H9 (cell line): ENCODE data around the gene B3GALNT2. TPM values are rescaled to one million over a fixed set of nuclear protein-coding genes. Genes with fewer than 3 reads are reported as not detected.

ENCODE experiments used
- DNase-seq: peaks from one replicate; pipeline ENCODE4 v3.0.0-alpha.2; 2017
- H2AFZ ChIP-seq: one replicate; pipeline ENCODE4 v1.6.1; 2013; ENCODE audit warnings: mild to moderate bottlenecking, low read length, control low read depth, moderate library complexity
- H2AK5ac ChIP-seq: 2 replicates; pipeline ENCODE4 v1.6.1; 2013; ENCODE audit warnings: low read length, control low read depth, mixed read lengths; ENCODE audit not compliant: insufficient read length
- H2BK120ac ChIP-seq: one replicate; pipeline ENCODE4 v1.6.1; 2013; ENCODE audit warnings: low read depth, mild to moderate bottlenecking, low read length, control low read depth, inconsistent platforms; ENCODE audit not compliant: poor library complexity, severe bottlenecking
- H2BK12ac ChIP-seq: 2 replicates; pipeline ENCODE4 v1.6.1; 2013; ENCODE audit warnings: low read length, control low read depth, mixed read lengths, low read depth; ENCODE audit not compliant: insufficient read length
- H2BK15ac ChIP-seq: 2 replicates; pipeline ENCODE4 v1.6.1; 2013; ENCODE audit warnings: low read depth, low read length, control low read depth
- H2BK20ac ChIP-seq: one replicate; pipeline ENCODE4 v1.6.1; 2013; ENCODE audit warnings: low read depth, mild to moderate bottlenecking, low read length, control low read depth, inconsistent platforms; ENCODE audit not compliant: poor library complexity, severe bottlenecking
- H2BK5ac ChIP-seq: 2 replicates; pipeline ENCODE4 v1.6.1; 2013; ENCODE audit warnings: low read length, control low read depth, mixed read lengths; ENCODE audit not compliant: insufficient read length
- H3K14ac ChIP-seq: 2 replicates; pipeline ENCODE4 v1.6.1; 2013; ENCODE audit warnings: low read length, control low read depth; ENCODE audit not compliant: insufficient read depth
- H3K18ac ChIP-seq: 2 replicates; pipeline ENCODE4 v1.6.1; 2013; ENCODE audit warnings: low read depth, mild to moderate bottlenecking, mixed read lengths, low read length, control low read depth; ENCODE audit not compliant: insufficient read length
- H3K23ac ChIP-seq: 2 replicates; pipeline ENCODE4 v1.6.1; 2013; ENCODE audit warnings: low read length, control low read depth, mixed read lengths, low read depth; ENCODE audit not compliant: insufficient read length
- H3K23me2 ChIP-seq: 2 replicates; pipeline ENCODE4 v1.6.1; 2013; ENCODE audit warnings: low read depth, mild to moderate bottlenecking, mixed read lengths, low read length, control low read depth; ENCODE audit not compliant: insufficient read length, poor library complexity, severe bottlenecking
- H3K27ac ChIP-seq: 2 replicates; pipeline ENCODE4 v1.5.1; 2013; ENCODE audit warnings: low read length, control low read depth, mixed read lengths, low read depth; ENCODE audit not compliant: insufficient read length
- H3K27me3 ChIP-seq: 2 replicates; pipeline ENCODE4 v1.6.1; 2013; ENCODE audit warnings: low read length, control low read depth, inconsistent platforms; ENCODE audit not compliant: insufficient read depth
- H3K4ac ChIP-seq: 2 replicates; pipeline ENCODE4 v1.6.1; 2013; ENCODE audit warnings: low read depth, mild to moderate bottlenecking, control low read depth, inconsistent platforms, low read length, moderate library complexity
- H3K4me1 ChIP-seq: 2 replicates; pipeline ENCODE4 v1.6.1; 2013; ENCODE audit warnings: low read length, control low read depth, inconsistent platforms; ENCODE audit not compliant: insufficient read depth
- H3K4me2 ChIP-seq: 2 replicates; pipeline ENCODE4 v1.6.1; 2013; ENCODE audit warnings: low read length, control low read depth, mixed read lengths; ENCODE audit not compliant: insufficient read length, insufficient read depth
- H3K56ac ChIP-seq: 2 replicates; pipeline ENCODE4 v1.6.1; 2013; ENCODE audit warnings: low read depth, mild to moderate bottlenecking, mixed read lengths, low read length, control low read depth; ENCODE audit not compliant: insufficient read length
- H3K79me1 ChIP-seq: 2 replicates; pipeline ENCODE4 v1.6.1; 2013; ENCODE audit warnings: low read depth, mild to moderate bottlenecking, moderate library complexity, low read length, control low read depth, inconsistent platforms; ENCODE audit not compliant: insufficient read depth, poor library complexity, severe bottlenecking
- H3K79me2 ChIP-seq: 2 replicates; pipeline ENCODE4 v1.6.1; 2013; ENCODE audit warnings: low read length, control low read depth, inconsistent platforms; ENCODE audit not compliant: insufficient read depth
- H3K9ac ChIP-seq: 2 replicates; pipeline ENCODE4 v1.6.1; 2013; ENCODE audit warnings: low read length, control low read depth, mixed read lengths; ENCODE audit not compliant: insufficient read length; ENCODE audit errors: extremely low read depth
- H3K9me3 ChIP-seq: one replicate; pipeline ENCODE4 v1.6.1; 2013; ENCODE audit warnings: low read depth, low read length, inconsistent platforms; ENCODE audit not compliant: control insufficient read depth
- H3T11ph ChIP-seq: one replicate; pipeline ENCODE4 v1.6.1; 2013; ENCODE audit warnings: mild to moderate bottlenecking, low read length, control low read depth, inconsistent platforms
- H4K20me1 ChIP-seq: one replicate; pipeline ENCODE4 v1.6.1; 2013; ENCODE audit not compliant: control insufficient read depth, insufficient read length, insufficient read depth
- H4K5ac ChIP-seq: 2 replicates; pipeline ENCODE4 v1.6.1; 2013; ENCODE audit warnings: low read depth, mild to moderate bottlenecking, mixed read lengths, low read length, control low read depth; ENCODE audit not compliant: insufficient read length
- H4K8ac ChIP-seq: replicated peaks from 2 replicates; pipeline ENCODE4 v1.6.1; 2013; ENCODE audit warnings: low read length, control low read depth, mixed read lengths, low read depth; ENCODE audit not compliant: insufficient read length
- H4K91ac ChIP-seq: 2 replicates; pipeline ENCODE4 v1.6.1; 2013; ENCODE audit warnings: low read depth, mild to moderate bottlenecking, moderate library complexity, mixed read lengths, low read length, control low read depth; ENCODE audit not compliant: insufficient read length
- H3K27ac Mint-ChIP-seq, 3 experiments: 2 replicates in 2 of 3; 3 replicates in 1 of 3; pipeline ENCODE4 v1.8.0; 2020 to 2021; ENCODE audit warnings: mixed read lengths in 3 of 3, mild to moderate bottlenecking in 1 of 3, moderate library complexity in 1 of 3
- H3K27me3 Mint-ChIP-seq: 2 replicates; pipeline ENCODE4 v1.8.0; 2021; ENCODE audit warnings: low read depth, mild to moderate bottlenecking, moderate library complexity, mixed read lengths
- H3K36me3 Mint-ChIP-seq, 3 experiments: 2 replicates in 2 of 3; 3 replicates in 1 of 3; pipeline ENCODE4 v1.8.0; 2020 to 2021; ENCODE audit warnings: low read depth in 3 of 3, mixed read lengths in 3 of 3; ENCODE audit not compliant: insufficient read depth in 1 of 3
- H3K4me1 Mint-ChIP-seq, 2 experiments: 2 replicates each; pipeline ENCODE4 v1.8.0; 2020; ENCODE audit warnings: mixed read lengths in 2 of 2
- H3K4me3 Mint-ChIP-seq, 2 experiments: 2 replicates in 1 of 2; 3 replicates in 1 of 2; pipeline ENCODE4 v1.8.0; 2020 to 2021; ENCODE audit warnings: mild to moderate bottlenecking in 2 of 2, mixed read lengths in 2 of 2, moderate library complexity in 1 of 2
- H3K9me3 Mint-ChIP-seq, 2 experiments: 2 replicates in 1 of 2; 3 replicates in 1 of 2; pipeline ENCODE4 v1.8.0; 2020; ENCODE audit warnings: mild to moderate bottlenecking in 2 of 2, mixed read lengths in 2 of 2, moderate library complexity in 1 of 2
- CTCF ChIP-seq: fragments of 200-600 bp; sonication (generic); conservative IDR thresholded peaks from 3 replicates; pipeline ENCODE4 v1.8.0; 2021; ENCODE audit warnings: antibody characterized with exemption, mild to moderate bottlenecking
- WGBS: extraction: QIAGEN DNeasy Blood & Tissue Kit; methylation state at CpG from one replicate; pipeline ENCODE4 v1.1.7; 2013; ENCODE audit warnings: missing lambda C conversion rate, low lambda C conversion rate, mixed read lengths; ENCODE audit not compliant: insufficient read length; ENCODE audit errors: extremely low coverage; 5-methylcytosine and 5-hydroxymethylcytosine counted together
- total RNA-seq: library from RNA; stranded (reverse); gene quantifications from 2 replicates; pipeline ENCODE4 v1.2.1, GENCODE V29; 2021

The B3GALNT2 gene
- total RNA-seq, 1 experiment from 2014 or later = 27.8 TPM

GRCh38 chr1:235410467-235410866, 93.8 kb downstream of the B3GALNT2 start:
- Histone ChIP-seq H2AK5ac (no peak overlapping the region), H3K18ac (no peak overlapping the region), H2BK20ac (no peak overlapping the region), H3K79me2 (0 out of 2 replicates have a peak, but pooled peaks cover 1% of the 10 kb centered on the region), H3K27me3 (no peaks in the 10 kb centered on the region), H4K8ac (no peak overlapping the region), H4K5ac (no peak overlapping the region), H3K9ac (no peak overlapping the region), H2AFZ (no peak overlapping the region), H2BK5ac (no peak overlapping the region), H4K20me1 (no peaks in the 10 kb centered on the region), H3K23me2 (no peaks in the 10 kb centered on the region), H3K23ac (no peak overlapping the region), H3K79me1 (no peaks in the 10 kb centered on the region), H3K4me1 (no peaks in the 10 kb centered on the region), H3K4ac (no peak overlapping the region), H3K14ac (no peak overlapping the region), H2BK120ac (no peak overlapping the region), H3K4me2 (no peak overlapping the region), H4K91ac (no peak overlapping the region), H2BK12ac (no peak overlapping the region), H3T11ph (no peak overlapping the region), H3K9me3 (no peaks in the 10 kb centered on the region), H3K56ac (no peak overlapping the region), H3K27ac (no peak overlapping the region), H2BK15ac (no peak overlapping the region)
- no peaks in the 10 kb centered on the region; the same call in 1 of the 2 replicates for H3K27me3 Mint-ChIP-seq
- TF ChIP-seq CTCF = no peak
- peaks cover 0 to 3% of the 10 kb centered on the region in 2 experiments; a peak in 1 of 4 replicates for H3K4me1 Mint-ChIP-seq
- WGBS = no CpG with 5 or more reads among the region's 5 CpGs
- H3K9me3 Mint-ChIP-seq = peaks cover 5 to 7% of the 10 kb centered on the region in 2 experiments; a peak in 4 of 5 replicates
- DNase-seq = no peak
- peaks cover 9 to 18% (median 14%) of the 10 kb centered on the region in 3 experiments; a peak in 6 of 7 replicates for H3K36me3 Mint-ChIP-seq
- H3K27ac Mint-ChIP-seq = peak overlapping the region in 2 of 3 experiments; percentile 10 to 34; a peak in 2 of 7 replicates
- H3K4me3 Mint-ChIP-seq = no peak overlapping the region
